Measurements from ENCODE around the gene KCNS1. TPM values are rescaled to one million over a fixed set of nuclear protein-coding genes. Genes with fewer than 3 reads are reported as not detected.
"Not testable (repeated sequence)": the region's sequence is repeated elsewhere in the genome, so short reads cannot be mapped to it uniquely, and the experiment has no call there.

KCNS1 gene
- total RNA-seq (2014; rRNA removed; shearing (Covaris generic)), result not detected in 2 replicates

DNA sequence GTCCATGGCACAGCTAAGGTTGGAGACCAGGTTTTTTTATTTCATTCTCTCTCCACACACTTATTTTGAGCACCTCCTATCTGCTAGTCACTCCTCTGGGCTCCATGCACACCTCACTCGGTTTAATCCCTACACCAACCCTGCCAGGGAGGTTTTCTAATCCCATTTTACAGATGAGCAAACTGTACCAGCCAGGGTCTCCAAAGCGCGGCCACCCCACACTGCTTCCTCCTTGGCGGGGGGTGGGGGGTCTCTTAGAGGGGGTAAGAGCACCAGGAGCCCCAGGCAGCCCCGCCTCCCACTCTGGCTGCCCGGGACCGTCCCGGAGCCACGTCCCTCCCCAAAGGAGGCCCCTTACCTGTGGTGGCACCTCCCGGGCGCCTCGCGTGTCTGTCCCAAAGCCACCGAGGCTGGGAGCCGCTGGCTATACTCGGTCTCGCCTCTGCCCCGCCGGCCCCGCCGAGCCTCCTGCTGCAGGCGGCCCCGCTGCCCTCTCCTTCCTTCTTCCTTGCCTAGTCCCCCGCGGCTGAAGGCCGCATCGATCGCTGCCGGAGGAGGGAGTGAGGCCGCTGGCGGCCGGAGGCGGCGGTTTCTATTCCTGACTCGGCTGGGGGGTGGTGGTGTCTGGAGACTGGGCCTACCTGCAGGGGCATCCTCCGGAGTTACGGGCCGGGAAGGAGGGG is at the start of gene KCNS1:
Gene KCNS1, minus strand, starts transcription at position 565 of the 683 bp plus-strand sequence. CDS start 1,891 bp downstream, outside the sequence.
- no peak for DNase-seq (ENCODE audit: low spot score)

GRCh38 chr20:45149062-45149461 is 48.1 kb upstream of the KCNS1 start:
- DNase-seq (ENCODE audit: low spot score), result no peak

GRCh38 chr20:45140836-45141235 is 39.9 kb upstream of the KCNS1 start:
- no peak for DNase-seq (ENCODE audit: low spot score)

DNA sequence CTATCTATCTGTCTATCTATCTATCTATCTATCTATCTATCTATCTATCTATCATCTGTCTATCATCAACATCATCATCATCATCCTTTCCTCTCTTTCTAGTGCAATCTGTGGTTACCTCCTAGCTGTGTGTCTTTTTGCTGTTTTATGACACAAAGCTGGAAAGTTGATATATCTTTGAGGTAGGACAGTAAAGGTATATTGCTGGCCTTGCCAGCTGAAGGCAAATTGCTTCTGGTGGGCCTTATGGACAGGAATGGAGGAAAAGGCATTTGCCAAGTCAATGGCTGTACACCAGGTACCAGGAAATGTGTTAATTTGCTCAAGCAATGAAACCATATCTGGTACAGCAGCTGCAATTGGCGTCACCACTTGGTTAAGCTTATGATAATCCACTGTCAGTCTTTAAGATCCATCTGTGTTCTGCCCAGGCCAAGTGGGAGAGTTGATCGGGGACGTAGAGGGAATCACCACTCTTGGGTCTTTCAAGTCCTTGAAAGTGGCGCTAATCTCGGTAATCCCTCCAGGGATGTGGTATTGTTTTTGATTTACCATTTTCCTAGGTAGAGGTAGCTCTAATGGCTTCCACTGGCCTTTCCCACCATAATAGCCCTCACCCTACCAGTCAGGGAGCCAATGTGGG is 38.9 kb upstream of the KCNS1 start:
- DNase-seq (ENCODE audit: low spot score), result not testable (repeated sequence)

GRCh38 chr20:45138561-45139300 is 37.8 kb upstream of the KCNS1 start:
- DNase-seq (ENCODE audit: low spot score), result peak; percentile 26

DNA sequence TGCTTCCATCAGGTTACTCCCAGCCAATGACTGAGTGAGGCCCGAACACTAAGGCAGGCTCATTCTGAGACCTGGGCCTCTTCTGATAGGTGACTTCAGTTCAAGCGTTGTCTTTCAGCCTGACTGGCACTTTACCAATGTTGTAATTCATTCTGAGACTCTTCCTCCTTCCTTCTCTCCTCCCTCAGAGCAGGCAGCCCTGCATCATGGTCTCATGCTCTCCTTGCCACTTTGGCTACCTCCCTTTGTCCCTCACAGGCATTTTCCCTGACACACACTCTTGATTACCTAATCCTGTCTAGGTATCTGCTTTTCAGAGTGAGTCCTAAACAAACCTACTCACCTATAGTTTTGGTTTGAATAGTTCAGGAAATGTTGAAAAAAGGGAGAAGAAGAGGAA is 36.0 kb upstream of the KCNS1 start:
- DNase-seq (ENCODE audit: low spot score), result no peak

DNA sequence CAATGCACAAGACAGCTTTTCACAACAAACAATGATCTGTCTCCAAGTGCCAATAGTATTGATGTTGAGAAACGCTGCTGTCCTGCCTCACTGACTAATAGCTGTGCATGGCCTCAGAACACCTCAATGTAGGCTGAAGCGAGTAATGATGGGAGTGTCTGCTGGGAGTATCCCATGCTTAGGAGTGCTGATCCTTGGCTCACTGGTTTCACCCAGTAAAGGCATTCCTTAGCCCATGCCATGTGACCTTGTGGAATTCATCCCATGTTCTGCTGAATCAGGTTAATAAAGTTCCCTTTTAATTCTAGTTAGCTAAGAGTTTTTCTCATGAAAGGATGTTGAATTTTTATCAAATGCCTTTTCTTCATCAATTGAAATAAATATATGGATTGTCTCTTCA is 27.2 kb upstream of the KCNS1 start:
- DNase-seq (ENCODE audit: low spot score), result peak; percentile 27

- DNase-seq (ENCODE audit: low spot score), result no peak
Observed at GRCh38 chr20:45124365-45124764, 23.4 kb upstream of the KCNS1 start, which contains the start of gene WFDC12. WFDC12 (minus strand) TSS chr20:45124465; CDS start chr20:45124447, 18 bp downstream.

- no peak for DNase-seq (ENCODE audit: low spot score)
Observed at GRCh38 chr20:45121388-45121787, 20.5 kb upstream of the KCNS1 start.

GRCh38 chr20:45119556-45120266 is 18.8 kb upstream of the KCNS1 start:
- no peak for DNase-seq (ENCODE audit: low spot score)

DNA sequence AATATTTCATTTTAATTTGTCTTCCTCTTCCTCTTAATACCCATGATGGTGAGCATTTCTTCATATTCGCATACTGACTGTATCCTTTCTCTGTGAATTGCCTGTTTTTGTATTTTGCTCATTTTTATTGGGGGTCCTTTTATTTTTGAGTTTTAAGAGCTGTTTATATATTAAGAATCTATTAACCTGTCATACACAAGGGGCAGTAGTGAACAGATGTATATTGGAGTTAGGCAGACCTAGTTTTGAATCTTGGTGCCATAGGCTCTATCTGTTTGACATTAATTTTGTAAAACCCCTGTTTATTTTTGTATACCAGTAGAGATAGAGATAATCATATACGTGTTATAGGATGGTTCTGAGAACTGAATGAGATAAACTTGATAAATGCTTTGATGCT is 17.1 kb upstream of the KCNS1 start:
- no peak for DNase-seq (ENCODE audit: low spot score)

DNA sequence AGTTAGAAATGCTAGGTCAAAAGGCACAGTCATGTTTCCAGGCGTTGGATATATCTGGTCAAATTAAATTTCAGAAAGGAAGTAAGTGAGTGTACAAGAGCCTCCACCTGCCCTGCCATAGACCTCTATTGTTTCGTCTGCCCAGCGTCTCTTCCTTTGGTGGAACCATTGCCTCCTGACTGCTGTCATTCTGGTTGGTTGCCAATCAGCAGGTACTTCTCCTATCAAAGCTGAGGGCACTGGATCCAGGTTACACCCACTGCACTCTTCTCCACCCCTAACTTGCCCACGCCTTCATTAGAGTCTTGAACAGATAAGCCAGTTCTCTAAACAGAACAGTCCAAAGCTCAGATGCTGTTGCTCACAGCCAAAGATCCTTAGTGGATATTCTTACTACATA is 16.7 kb upstream of the KCNS1 start:
- DNase-seq (ENCODE audit: low spot score), result no peak

- no peak for DNase-seq (ENCODE audit: low spot score)
Observed at GRCh38 chr20:45115829-45116228, 14.9 kb upstream of the KCNS1 start.

GRCh38 chr20:45115386-45115774 is 14.5 kb upstream of the KCNS1 start:
- DNase-seq (ENCODE audit: low spot score), result no peak

DNA sequence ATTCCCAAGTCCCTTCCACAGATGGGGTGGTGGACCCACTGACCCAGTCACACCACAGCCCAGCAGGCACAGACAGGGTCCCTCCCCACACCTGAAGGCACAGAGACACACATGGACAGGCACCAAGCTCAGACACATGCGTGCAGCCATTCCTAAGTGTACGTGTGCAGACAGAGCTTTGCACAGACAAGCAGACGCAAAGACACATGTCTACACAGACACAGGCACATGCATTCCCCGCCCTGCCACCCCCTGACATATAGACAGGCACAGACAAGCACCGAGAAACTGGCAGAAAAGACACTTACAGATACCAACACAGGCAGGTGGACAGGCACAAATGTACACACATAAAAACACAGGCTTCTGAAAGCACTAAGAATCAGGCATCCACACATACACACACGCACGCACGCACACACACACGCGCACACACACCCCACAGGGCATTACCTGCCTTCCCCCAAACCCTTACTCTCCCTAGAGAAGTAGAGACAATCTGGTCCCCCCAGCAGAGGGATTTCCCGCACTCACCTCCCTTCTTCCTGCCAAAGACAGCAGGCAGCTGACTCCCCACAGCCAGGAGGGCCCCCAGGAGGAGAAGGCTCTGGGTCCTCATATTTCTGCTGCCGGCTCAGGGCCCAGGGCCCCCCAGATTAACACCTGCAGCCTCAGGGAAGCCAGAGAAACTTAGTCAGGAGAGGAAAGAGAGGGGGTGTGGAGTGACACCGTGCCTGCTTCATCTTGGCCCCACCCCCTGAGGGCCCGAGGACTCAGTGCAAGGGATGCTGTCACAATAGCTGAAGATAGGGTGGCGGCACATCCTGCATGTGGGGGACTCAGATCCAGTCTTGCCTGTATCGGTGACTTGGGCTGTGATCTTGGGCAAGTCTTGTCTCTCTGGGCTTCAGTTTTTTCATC is 13.8 kb upstream of the KCNS1 start, which contains the start of gene WFDC5:
Gene WFDC5, minus strand, starts transcription at position 710 of the 921 bp plus-strand sequence. Its CDS starts 91 bp downstream, at position 619.
- no peak for DNase-seq (ENCODE audit: low spot score)

DNA sequence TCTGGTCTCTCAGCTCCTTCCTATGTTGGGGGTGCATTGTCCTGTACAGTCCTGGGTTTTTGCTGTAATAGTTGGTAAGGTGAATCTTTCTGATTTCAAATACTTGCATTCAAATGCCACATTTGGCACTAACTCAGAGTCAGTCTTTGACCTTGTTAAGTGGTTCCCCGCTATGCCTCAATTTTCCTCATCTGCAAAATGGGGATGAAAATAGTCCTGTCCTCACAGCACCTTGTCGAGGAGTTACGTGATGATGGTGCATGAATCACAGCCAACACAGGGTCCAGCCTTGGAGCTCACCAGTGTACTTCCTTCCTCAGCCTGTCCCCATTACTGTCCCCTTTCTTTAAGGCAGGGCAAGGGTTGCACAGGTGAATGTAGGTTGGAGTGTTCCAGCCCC is 12.9 kb upstream of the KCNS1 start:
- DNase-seq (ENCODE audit: low spot score), result no peak

DNA sequence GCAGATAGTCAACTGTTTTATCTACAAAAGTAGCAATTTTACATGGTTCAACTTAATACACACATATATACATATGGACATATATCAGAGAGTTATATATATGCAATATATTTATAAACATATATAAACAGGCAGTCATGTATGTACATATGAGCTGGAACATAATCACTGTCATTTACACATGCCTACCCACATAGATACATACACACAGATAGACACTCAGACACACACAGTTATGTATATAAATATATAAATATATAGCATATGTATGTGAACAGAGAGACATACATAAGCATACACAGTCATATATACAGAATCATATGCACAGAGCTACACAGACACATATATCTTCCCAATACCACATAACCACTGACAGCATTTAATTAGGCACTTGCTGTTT is 11.8 kb upstream of the KCNS1 start:
- DNase-seq (ENCODE audit: low spot score), result no peak

DNA sequence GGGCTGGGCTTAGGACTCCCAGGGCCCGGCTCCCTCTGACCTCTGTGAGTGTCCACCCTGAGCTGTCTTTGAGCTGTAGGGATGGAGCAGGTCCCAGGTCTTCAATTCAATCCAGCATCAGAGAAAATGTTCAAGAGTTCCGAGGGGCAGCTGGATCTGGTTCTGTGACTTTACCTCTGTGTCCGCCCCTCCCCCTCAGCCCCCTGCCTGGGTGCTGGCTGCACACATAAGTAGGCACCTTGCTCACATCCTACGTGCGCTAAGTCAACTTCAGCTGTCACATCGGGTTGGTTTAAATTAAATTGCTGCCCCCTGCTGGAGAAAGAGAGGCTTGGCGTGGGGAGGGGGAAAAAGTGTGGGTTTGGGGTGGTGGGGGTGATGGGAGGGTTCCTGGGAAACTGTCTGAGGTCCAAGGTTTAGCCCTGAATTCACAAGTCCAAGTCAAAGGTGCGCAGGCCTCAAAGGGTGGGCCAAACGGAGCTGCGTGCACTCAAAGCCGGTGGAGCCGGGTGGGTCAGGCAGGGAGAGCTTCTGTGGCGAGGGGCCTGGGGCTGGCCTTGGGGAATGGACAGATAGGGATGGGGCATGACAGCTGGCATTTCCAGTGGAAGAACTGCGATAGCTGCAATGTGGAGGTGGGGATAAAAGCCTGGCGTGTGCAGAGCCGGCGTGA is 11.0 kb upstream of the KCNS1 start:
- DNase-seq (ENCODE audit: low spot score), result no peak

DNA sequence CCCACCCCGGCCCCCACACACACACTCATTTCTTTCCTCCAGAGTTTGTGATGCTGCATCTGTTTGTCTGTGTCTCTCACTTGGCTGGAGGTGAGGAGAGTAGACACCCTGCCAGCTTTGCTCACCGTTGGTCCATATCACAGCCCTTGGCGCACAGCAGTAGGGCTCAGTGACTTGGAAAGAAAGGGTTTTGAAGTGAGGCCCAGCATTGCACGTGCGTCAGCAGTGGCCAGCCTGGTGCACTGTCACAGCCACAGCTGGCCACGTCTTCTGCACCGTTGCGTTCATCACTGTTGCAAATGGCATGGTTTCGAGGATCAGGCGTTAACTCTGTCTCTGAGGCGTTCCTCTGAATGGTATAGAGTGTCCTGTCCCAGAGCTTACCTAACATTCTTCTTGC is 10.4 kb upstream of the KCNS1 start:
- no peak for DNase-seq (ENCODE audit: low spot score)

DNA sequence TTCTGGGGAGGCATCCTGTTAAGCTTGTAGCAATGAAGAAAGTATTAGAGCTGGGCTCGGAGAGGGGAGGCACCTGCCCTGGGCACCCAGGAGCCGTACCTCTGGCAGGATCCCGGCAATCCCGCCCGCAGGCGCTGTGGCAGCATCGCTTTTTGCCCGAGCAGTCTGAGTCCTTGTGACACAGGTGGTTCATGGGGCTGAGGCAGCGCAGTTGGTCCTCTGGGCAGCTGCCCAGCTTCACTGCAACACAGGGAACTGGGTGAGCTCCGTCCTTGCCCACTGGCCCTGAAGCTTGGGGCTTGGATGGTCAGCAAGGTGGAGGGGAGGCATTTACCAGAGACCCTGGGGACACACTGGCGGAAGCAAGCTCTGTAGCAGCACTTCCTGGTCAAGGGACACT is 9.4 kb upstream of the KCNS1 start:
- DNase-seq (ENCODE audit: low spot score), result no peak

Measured in A172 (cell line).